Measurements from ENCODE around the gene PCDHGA6. TPM values are rescaled to one million over a fixed set of nuclear protein-coding genes. Genes with fewer than 3 reads are reported as not detected.

PCDHGA6 gene
- total RNA-seq, 1 donor from 2014 or later: 3.9 TPM

GRCh38 chr5:141422742-141423291 is 49.1 kb downstream of the PCDHGA6 start:
- peaks cover 45% of the 10 kb centered on the region for H3K9me3 Mint-ChIP-seq (ENCODE audit: unreplicated experiment)
- TF ChIP-seq, protein P1, sequence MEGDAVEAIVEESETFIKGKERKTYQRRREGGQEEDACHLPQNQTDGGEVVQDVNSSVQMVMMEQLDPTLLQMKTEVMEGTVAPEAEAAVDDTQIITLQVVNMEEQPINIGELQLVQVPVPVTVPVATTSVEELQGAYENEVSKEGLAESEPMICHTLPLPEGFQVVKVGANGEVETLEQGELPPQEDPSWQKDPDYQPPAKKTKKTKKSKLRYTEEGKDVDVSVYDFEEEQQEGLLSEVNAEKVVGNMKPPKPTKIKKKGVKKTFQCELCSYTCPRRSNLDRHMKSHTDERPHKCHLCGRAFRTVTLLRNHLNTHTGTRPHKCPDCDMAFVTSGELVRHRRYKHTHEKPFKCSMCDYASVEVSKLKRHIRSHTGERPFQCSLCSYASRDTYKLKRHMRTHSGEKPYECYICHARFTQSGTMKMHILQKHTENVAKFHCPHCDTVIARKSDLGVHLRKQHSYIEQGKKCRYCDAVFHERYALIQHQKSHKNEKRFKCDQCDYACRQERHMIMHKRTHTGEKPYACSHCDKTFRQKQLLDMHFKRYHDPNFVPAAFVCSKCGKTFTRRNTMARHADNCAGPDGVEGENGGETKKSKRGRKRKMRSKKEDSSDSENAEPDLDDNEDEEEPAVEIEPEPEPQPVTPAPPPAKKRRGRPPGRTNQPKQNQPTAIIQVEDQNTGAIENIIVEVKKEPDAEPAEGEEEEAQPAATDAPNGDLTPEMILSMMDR (IDR thresholded peaks at IDR 0.05; ENCODE audit: unreplicated experiment): no peak
- peaks cover 83% of the 10 kb centered on the region for H3K36me3 Mint-ChIP-seq (ENCODE audit: low read depth, unreplicated experiment)
- H3K27ac Mint-ChIP-seq (ENCODE audit: unreplicated experiment): no peak overlapping the region
- H3K4me3 Mint-ChIP-seq (ENCODE audit: unreplicated experiment): peak overlapping the region; percentile 42
- H3K4me1 Mint-ChIP-seq (ENCODE audit: unreplicated experiment): peaks cover 17% of the 10 kb centered on the region
- DNase-seq (ENCODE audit: low spot score): no peak
- peaks cover 24% of the 10 kb centered on the region for H3K27me3 Mint-ChIP-seq (ENCODE audit: unreplicated experiment)

DNA sequence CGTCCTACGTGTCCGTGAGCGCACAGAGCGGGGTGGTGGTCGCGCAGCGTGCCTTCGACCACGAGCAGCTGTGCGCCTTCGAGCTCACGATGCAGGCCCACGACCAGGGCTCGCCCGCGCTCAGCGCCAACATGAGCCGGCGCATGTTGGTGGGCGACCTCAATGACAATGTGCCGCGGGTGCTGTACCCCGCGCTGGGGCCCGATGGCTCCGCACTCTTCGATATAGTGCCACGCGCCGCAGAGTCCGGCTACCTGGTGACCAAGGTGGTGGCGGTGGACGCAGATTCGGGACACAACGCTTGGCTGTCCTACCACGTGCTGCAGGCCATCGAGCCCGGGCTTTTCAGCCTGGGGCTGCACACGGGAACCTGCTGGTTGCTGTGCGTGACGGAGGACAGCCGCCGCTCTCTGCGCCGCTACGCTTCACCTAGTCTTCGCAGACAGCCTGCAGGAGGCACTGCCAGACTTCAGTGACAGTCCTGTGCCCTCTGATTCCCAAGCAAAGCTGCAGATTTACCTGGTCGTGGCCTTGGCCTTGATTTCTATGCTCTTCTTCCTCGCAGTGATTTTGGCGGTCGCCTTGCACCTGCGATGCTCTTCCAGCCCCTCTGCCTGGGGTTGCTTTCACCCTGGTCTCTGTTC is 54.2 kb downstream of the PCDHGA6 start:
- peaks cover 13% of the 10 kb centered on the region for H3K27me3 Mint-ChIP-seq (ENCODE audit: unreplicated experiment)
- peak overlapping the region; percentile 82 for H3K27ac Mint-ChIP-seq (ENCODE audit: unreplicated experiment)
- TF ChIP-seq, protein P1 (IDR thresholded peaks at IDR 0.05; ENCODE audit: unreplicated experiment): no peak
- peaks cover 2% of the 10 kb centered on the region for H3K4me1 Mint-ChIP-seq (ENCODE audit: unreplicated experiment)
- peaks cover 41% of the 10 kb centered on the region for H3K9me3 Mint-ChIP-seq (ENCODE audit: unreplicated experiment)
- DNase-seq (ENCODE audit: low spot score): no peak
- H3K4me3 Mint-ChIP-seq (ENCODE audit: unreplicated experiment): peak overlapping the region; percentile 88
- peaks cover 72% of the 10 kb centered on the region for H3K36me3 Mint-ChIP-seq (ENCODE audit: low read depth, unreplicated experiment)

Other genes with a start within 250 kb of the PCDHGA6 start
- gene PCDHB5, start 238.7 kb upstream of the PCDHGA6 start, total RNA-seq (ENCODE audit: unreplicated experiment): 7.8 TPM
- gene PCDHB6, start 223.8 kb upstream of the PCDHGA6 start, total RNA-seq (ENCODE audit: unreplicated experiment): 1.1 TPM
- 4.6 TPM for gene PCDHB7, start 201.2 kb upstream of the PCDHGA6 start, total RNA-seq (ENCODE audit: unreplicated experiment)
- gene PCDHB8, start 196.1 kb upstream of the PCDHGA6 start, total RNA-seq (ENCODE audit: unreplicated experiment): 9.2 TPM
- 10.9 TPM for gene PCDHB16, start 191.5 kb upstream of the PCDHGA6 start, total RNA-seq (ENCODE audit: unreplicated experiment)
- 15.2 TPM for gene PCDHB9, start 186.7 kb upstream of the PCDHGA6 start, total RNA-seq (ENCODE audit: unreplicated experiment)
- 10.3 TPM for gene PCDHB10, start 181.5 kb upstream of the PCDHGA6 start, total RNA-seq (ENCODE audit: unreplicated experiment)
- 6.4 TPM for gene PCDHB11, start 174.3 kb upstream of the PCDHGA6 start, total RNA-seq (ENCODE audit: unreplicated experiment)
- gene PCDHB12, start 165.2 kb upstream of the PCDHGA6 start, total RNA-seq (ENCODE audit: unreplicated experiment): 8.4 TPM
- 7.1 TPM for gene PCDHB13, start 160.0 kb upstream of the PCDHGA6 start, total RNA-seq (ENCODE audit: unreplicated experiment)
- 8.4 TPM for gene PCDHB14, start 150.5 kb upstream of the PCDHGA6 start, total RNA-seq (ENCODE audit: unreplicated experiment)
- gene PCDHB15, start 128.5 kb upstream of the PCDHGA6 start, total RNA-seq (ENCODE audit: unreplicated experiment): 10.5 TPM
- gene SLC25A2, start 69.8 kb upstream of the PCDHGA6 start, total RNA-seq (ENCODE audit: unreplicated experiment): 0.62 TPM
- 86.4 TPM for gene TAF7, start 53.1 kb upstream of the PCDHGA6 start, total RNA-seq (ENCODE audit: unreplicated experiment)
- 1.4 TPM for gene PCDHGA1, start 43.4 kb upstream of the PCDHGA6 start, total RNA-seq (ENCODE audit: unreplicated experiment)
- gene PCDHGA2, start 35.1 kb upstream of the PCDHGA6 start, total RNA-seq (ENCODE audit: unreplicated experiment): 1.6 TPM
- gene PCDHGA3, start 30.1 kb upstream of the PCDHGA6 start, total RNA-seq (ENCODE audit: unreplicated experiment): 1.4 TPM
- 3.1 TPM for gene PCDHGB1, start 23.8 kb upstream of the PCDHGA6 start, total RNA-seq (ENCODE audit: unreplicated experiment)
- 2.0 TPM for gene PCDHGA4, start 18.9 kb upstream of the PCDHGA6 start, total RNA-seq (ENCODE audit: unreplicated experiment)
- 11.1 TPM for gene PCDHGB2, start 13.9 kb upstream of the PCDHGA6 start, total RNA-seq (ENCODE audit: unreplicated experiment)
- gene PCDHGA5, start 9.7 kb upstream of the PCDHGA6 start, total RNA-seq (ENCODE audit: unreplicated experiment): 2.4 TPM
- gene PCDHGB3, start 3.6 kb upstream of the PCDHGA6 start, total RNA-seq (ENCODE audit: unreplicated experiment): 4.1 TPM
- gene PCDHGA7, start 8.9 kb downstream of the PCDHGA6 start, total RNA-seq (ENCODE audit: unreplicated experiment): 6.3 TPM
- gene PCDHGB4, start 13.8 kb downstream of the PCDHGA6 start, total RNA-seq (ENCODE audit: unreplicated experiment): 13.2 TPM
- 2.6 TPM for gene PCDHGA8, start 18.7 kb downstream of the PCDHGA6 start, total RNA-seq (ENCODE audit: unreplicated experiment)
- gene PCDHGB5, start 24.1 kb downstream of the PCDHGA6 start, total RNA-seq (ENCODE audit: unreplicated experiment): 5.5 TPM
- gene PCDHGA9, start 28.9 kb downstream of the PCDHGA6 start, total RNA-seq (ENCODE audit: unreplicated experiment): 3.1 TPM
- gene PCDHGB6, start 34.1 kb downstream of the PCDHGA6 start, total RNA-seq (ENCODE audit: unreplicated experiment): 60.0 TPM
- 43.0 TPM for gene PCDHGA10, start 39.1 kb downstream of the PCDHGA6 start, total RNA-seq (ENCODE audit: unreplicated experiment)
- gene PCDHGB7, start 43.8 kb downstream of the PCDHGA6 start, total RNA-seq (ENCODE audit: unreplicated experiment): 45.2 TPM
- gene PCDHGA11, start 47.2 kb downstream of the PCDHGA6 start, total RNA-seq (ENCODE audit: unreplicated experiment): 10.8 TPM
- 3.8 TPM for gene PCDHGA12, start 56.6 kb downstream of the PCDHGA6 start, total RNA-seq (ENCODE audit: unreplicated experiment)
- gene PCDHGC3, start 102.1 kb downstream of the PCDHGA6 start, total RNA-seq (ENCODE audit: unreplicated experiment): 68.2 TPM
- gene PCDHGC4, start 111.1 kb downstream of the PCDHGA6 start, total RNA-seq (ENCODE audit: unreplicated experiment): 3.5 TPM
- 2.9 TPM for gene PCDHGC5, start 115.2 kb downstream of the PCDHGA6 start, total RNA-seq (ENCODE audit: unreplicated experiment)
- gene DIAPH1, start 245.1 kb downstream of the PCDHGA6 start, total RNA-seq (ENCODE audit: unreplicated experiment): 149 TPM